Occipital lobe (tissue), 2 donors: Measurements from ENCODE around the gene HMX1. TPM values are rescaled to one million over a fixed set of nuclear protein-coding genes. Genes with fewer than 3 reads are reported as not detected.

Experiments
- DNase-seq: peaks from one replicate; lab custom pipeline; 2025; lab: John Stamatoyannopoulos, UW
- total RNA-seq: library from RNA; depleted of rRNA; stranded (reverse); fragments of >200 nt; gene quantifications from one replicate; pipeline ENCODE4 v1.2.3, GENCODE V29; 2014

The HMX1 gene
- total RNA-seq, 1 donor from 2014 or later: 0.16 TPM

DNA sequence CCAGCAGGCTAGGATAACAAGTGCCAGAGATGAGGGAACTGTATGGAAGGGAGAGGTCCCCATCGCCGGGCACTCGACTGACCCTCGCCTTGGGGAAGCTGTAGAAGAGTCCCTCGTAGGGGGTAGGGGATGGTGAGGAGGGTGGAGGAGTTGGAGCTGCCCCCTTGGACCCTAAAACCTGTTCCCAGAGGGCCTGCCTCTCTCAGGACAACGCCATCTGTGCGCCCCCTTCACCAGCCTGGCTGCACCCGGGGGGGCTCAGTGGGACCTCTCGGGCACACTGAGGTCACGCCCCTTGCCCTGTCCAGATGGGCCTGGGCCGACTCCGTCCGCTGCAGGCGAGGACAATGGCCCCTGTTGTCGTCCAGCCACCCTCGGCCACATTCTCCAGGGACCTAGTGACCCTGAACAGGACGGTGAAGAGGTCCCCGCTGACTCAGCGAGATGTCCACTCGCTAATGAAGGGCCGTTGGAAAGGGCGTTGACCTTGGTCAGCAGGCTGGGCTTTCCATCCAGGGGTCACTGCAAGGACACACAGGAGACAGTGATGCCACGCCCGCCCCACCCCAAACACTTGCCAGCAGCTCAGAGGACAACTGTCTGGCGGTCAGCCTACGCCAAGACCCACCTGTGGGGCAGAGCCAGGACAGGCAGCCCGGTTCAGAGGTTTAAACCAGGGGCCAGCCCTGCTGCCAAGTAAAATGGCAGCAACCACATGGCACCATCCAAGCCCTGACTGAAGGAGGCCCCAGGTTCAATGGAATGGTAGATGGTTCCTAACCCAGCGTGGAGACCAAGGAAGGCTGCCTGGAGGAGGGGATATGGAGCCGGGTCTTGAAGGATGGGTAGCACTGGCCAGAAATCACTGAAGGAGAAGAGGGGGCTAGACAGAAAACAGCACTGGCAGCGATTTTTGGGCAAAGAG is 51.2 kb downstream of the HMX1 start:
- DNase-seq: no peak

DNA sequence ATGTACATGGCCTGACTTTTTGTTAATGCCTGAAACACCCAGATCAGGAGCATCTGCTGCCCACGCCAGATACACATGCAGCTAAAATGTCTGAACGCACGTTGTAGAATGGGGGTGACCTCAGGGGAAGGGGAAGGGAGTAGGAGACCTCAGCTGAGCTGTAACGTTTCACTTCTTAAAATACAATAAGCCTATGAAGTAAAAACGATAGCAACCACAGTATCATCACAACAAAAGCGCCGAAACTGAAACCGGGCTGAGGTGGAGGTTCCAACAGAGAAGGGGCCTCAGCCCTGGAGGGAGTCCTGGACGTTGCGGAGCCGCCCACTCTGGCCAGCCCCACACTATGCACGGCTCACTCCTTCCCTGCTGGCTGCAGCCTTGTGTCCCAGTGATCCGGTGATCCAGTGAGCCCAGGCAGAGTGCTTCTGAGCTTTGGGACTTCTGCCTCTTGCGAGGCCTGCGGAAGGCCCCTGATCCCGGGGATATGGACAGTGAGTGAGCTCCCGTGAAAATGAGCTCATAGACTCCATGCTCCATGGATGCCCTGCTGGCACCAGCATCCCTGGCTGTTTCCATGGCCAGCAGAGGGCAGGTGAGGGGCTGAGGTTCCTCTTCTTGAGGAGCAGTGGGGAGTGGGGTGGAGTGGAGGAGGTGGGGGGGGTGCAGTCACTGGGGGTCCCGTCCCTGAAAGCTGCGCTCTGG is 52.0 kb downstream of the HMX1 start:
- no peak for DNase-seq

DNA sequence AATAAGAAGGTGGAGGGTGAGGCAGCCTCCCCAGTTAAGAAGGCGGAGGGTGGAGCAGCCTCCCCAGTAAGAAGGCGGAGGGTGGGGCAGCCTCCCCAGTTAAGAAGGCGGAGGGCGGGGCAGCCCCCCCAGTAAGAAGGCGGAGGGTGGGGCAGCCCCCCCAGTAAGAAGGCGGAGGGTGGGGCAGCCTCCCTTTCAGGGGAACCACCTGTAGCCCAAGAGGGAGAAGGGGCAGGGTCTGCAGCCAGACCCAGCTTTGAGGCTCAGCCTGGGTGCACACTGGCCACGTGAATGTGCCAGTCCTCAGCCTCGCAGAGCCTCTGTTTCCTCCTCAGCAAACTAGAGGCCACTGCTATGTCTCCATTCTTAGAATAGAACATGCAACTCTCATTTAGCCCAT is 52.6 kb downstream of the HMX1 start:
- DNase-seq: no peak

DNA sequence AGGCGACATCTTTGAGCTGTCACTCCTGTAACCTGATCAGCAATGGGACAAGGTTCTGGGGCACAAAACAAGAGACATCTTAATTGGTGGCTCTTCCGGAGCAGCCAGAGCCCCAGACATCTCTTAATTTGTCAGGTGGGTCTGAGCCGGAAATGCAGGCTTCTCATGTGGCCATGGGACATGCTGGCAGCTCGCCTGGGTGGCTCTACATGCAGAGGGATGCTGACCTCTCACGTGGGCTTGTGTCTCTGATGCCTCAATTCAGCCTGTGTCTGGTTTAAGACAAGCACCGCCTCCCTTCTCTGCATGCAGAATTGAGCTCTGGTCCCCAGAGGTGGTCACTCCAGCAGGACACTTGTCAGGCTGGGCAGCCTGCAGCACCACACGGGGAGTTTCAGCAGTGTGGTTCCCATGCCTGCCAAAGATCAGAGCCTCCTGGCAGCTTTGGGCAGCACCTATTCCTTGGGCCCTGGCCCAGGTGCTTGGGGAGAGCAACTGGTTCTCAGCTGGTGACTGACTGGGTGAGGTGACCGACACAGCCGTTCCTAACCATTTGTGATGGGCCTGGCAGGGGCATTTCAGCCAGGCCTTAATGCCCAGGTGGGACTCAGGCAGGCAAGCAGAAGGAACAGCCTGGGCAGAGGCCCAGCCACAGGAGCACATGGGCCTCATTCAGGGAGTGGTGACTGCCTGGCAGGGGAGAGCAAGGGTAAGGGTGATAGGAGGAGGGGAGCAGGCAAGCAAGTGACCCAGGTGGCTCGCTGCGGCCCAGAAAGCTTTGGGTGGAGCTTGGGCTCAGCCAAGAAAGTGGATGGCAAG is 53.4 kb downstream of the HMX1 start:
- DNase-seq: no peak

DNA sequence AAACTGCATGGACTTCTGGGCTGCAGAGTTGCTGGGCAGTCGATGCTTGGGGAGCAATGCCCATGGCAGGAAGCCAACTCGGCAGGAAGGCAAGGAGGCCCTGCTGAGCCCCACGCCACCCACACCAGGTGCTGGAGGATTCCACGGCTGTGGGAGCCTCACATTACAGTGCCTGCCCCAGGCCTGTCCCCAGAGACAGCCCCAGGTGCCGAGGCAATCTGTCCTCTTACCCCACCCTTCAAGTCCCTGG is 53.9 kb downstream of the HMX1 start:
- no peak for DNase-seq

DNA sequence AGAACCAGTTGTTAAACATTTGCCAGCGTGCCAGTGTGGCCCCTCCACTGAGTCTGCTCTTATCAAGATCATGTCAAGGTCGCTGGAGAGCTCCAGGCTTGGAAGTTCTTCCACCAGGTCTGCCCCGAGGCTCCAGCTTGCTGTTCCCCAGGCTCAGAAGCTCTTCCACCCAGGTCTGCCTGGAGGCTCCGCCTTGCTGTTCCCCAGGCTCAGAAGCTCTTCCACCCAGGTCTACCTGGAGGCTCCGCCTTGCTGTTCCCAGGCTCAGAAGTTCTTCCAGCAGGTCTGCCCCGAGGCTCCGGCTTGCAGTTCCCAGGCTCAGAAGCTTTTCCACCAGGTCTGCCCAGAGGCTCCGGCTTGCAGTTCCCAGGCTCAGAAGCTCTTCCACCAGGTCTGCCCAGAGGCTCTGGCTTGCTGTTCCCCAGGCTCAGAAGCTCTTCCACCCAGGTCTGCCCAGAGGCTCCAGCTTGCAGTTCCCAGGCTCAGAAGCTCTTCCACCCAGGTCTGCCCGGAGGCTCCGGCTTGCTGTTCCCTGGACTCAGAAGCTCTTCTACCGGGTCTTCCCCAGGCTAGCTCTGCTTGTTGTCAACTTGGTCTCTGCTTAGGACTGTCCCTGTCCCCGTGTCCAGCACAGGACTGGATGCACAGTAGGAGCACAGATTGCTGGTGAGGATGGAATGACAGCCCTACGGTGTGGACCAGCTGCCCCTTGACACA is 54.4 kb downstream of the HMX1 start:
- no peak for DNase-seq
